HG02840 (cell line): ENCODE results near the gene MAN2B1.
"Not testable (repeated sequence)": the region's sequence is repeated elsewhere in the genome, so short reads cannot be mapped to it uniquely, and the experiment has no call there.

Experiments
- ATAC-seq: cut with Tn5 transposase; IDR thresholded peaks from one replicate; pipeline ENCODE4 v1.9.1; 2021; ENCODE audit warnings: mild to moderate bottlenecking, moderate library complexity, moderate number of reproducible peaks; ENCODE audit not compliant: unreplicated experiment, low FRiP score

Gene MAN2B1

DNA sequence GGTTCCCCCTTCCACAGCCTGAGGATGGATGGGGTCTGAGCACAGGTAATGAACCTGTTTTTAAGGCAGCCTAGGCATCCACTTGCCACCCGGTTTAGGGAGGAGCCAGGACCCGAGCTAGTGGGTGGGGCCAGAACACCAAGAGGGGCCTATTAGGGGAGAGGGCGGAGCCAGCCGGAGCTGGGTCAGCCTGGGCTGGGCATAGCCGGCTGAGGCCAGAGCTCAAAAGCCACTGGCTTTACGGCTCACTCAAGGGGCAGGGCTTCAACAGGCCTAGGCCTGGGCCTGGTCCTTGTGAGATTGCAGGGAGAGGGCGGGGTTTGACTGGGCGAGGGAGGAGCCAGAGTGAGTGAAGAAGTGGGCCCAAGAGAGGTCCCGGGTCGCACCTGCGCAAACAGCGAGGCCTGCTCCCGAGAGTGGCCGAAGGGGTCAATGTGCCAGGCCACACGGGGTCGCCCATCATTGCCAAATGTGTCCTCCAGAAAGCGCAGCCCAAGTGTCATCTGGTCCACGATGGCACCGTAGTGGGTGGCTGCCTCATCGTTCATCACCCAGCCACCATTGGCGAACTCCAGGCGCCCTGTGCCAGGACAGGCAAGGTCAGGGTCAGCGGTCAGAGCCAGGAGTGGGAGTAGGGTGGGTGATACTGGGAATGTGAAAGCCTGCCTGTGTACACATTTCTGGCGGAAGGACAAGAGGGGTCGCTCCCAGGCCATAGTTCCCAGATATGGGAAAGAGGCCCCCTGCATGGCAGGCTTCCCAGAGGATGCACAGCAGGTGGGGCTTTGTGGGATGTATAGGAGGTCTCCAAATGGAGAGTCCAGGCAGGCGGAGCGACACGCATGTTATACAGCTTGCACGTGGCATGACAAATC, 1.9 kb downstream of the MAN2B1 start:
- ATAC-seq: no peak

DNA sequence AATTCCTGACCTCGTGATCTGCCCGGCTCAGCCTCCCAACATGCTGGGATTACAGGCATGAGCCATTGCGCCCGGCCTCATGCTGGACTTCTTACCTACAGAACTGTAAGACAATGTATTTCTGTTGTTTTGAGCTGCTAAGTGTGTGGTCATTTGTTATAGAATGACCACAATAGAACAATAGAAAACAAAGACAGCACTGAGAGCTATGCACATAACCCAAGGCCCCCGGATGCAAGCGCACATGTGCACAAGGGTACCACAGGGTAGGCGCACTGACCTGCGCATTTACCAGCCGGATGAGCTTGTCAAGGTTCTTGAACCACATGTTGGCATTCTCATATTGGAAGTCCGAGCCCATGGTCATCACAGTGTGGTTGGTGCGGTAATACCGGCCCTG, 5.6 kb downstream of the MAN2B1 start:
- ATAC-seq: no peak

DNA sequence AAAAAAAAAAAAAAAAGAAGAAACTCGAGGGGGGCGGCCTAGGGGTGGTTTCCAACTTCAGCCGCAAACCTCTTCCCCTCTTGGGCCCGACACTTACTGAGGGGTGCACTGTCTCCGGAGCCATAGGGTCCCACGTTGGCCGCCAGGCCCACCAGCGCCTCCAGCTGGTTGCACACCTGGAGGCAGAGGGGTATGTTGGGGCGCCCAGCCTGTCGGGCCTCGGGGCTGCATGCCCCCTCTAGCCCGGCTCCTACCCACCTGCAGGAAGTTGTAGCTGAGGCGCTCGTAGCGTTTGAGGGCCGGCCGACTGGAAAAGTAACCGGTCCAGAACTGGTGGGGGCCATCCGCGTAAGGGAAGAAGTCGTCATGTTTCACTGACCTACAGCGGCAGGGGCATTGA, 8.6 kb downstream of the MAN2B1 start:
- ATAC-seq: no peak

DNA sequence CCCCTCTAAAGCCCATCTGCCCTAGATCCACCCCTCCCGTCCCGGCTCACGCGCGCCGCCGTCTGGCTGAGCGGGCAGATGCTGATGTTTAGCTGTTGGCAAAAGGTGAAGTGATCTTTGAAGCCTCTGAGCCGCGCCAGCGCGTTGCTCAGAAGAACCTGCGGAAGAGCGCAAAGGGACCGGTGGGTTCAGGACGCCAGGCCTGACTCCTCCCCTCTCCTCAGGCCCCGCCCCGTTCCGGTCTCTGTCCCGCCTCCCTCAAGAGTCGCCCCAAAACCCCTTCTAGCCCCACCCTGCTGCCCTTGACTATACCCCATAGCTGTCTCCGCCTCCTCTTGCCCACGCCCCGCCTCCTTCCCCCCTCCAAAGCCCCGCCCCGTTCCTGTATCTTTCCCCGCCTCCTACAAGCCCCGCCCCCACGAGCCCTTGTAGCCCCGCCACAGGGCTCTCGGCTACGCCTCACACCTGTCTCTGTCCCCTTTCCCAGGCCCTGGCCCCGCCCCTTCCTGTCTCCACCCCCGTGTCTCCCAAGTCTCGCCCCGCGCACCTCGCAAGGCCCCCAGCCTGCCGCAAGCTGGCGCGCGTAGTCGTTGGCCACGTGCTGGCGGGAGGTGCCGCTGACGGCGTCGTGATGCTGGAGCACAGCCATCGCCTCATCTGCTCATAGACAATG, 9.5 kb downstream of the MAN2B1 start:
- no peak for ATAC-seq

DNA sequence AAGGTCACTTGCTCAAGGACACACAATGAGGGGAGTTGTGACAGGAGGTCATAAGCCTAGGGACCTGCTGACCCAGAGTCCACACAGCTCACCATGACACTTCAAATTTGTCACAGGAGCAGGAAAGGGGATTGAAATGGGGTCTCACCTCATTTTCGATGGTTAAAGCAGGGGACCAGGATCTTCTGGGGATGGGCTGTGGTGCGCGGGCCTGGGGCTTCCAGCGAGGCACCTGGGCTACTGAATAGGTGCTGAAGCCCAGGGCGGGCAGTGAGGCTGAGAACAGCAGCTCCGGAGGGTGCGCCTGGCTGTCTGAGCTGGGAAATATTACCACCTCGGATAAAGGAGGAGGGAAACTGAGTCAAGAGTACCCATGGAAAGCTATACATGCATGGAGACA, 11.0 kb downstream of the MAN2B1 start:
- ATAC-seq: no peak

DNA sequence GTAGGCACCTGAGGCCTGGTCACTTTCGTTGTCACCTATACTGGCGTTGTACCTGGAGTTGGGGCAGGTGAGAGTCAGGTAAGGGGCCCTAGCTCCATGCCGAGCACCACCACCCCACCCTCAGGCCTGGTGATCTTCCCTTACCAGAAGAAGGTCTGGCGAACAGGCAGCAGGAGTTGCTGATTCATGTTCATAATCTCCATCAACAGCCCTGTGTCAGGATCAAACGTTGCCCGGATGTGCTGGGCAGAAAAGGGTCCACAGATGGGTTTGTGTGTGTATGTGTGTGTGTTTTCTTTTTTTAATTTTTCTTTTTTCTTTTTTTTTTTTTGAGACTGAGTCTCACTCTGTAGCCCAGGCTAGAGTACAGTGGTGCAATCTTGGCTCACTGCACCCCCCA, 14.3 kb downstream of the MAN2B1 start:
- no peak for ATAC-seq

DNA sequence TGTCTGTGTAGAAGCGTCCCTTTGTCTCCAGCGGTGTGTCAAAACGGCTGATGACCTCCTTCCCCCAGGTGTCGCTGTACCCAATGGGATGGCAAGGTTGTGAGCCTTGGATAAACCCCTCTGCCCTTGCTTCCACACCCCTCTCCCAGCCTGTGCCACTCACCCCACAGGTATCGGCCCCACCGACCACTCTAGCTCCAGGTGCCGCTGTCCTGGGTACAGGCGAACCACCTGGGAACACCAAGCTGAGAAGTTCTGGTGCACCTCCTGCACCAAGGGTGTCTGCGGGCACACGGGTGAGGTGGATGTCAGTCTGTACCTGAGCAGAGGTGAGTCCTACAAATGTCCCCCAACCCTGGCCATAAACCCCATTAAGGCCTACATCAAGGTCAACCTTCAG, 16.6 kb downstream of the MAN2B1 start:
- ATAC-seq: no peak

DNA sequence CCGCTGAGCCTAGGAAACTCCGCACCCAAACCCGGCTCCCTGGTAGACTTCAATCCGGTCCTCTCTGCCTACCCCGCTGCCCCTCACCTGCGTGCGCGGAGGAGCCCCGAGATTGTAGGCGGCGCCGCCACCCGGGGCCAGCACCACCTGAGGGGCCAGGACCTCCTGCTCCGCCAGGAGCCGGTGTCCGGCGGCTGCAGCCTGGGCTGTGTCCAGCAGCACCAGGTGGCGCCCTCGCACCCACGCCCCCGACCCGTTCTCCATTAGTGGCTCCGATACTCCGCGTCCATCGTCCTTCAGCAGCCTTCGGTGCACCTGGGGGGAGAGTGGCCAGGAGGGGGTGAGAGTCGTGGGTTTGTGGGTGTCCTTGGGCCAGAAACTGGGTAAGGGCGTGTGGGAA, 18.5 kb downstream of the MAN2B1 start:
- no peak for ATAC-seq

DNA sequence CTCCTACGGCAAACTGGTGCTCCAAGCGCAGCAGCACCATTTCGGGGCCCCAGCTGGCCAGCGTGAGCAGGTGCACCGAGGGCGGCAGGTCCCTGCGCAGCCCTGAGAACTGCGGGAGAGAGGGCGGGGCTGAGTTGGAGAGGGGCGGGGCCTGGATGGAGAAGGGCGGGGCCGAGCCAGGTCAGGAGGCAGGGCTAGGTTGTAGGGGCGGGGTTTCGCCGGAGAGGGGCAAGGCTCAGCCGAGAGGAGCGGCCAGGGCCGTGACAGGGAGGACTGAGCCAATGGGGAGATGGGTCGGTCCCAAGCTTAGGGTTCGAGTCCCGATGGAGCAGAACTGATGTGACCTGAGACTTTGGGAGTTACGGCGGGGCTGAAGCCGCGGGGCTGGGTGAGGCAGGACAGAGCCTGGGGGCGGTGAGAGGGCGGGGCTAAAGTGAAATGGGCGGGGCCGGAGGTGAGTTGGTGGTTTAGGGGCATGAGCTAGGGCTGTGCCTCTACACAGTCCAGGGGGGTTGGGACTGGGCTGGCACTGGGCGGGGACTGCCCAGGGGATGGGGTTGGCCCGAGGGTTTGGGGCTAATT, 19.0 kb downstream of the MAN2B1 start:
- no peak for ATAC-seq

DNA sequence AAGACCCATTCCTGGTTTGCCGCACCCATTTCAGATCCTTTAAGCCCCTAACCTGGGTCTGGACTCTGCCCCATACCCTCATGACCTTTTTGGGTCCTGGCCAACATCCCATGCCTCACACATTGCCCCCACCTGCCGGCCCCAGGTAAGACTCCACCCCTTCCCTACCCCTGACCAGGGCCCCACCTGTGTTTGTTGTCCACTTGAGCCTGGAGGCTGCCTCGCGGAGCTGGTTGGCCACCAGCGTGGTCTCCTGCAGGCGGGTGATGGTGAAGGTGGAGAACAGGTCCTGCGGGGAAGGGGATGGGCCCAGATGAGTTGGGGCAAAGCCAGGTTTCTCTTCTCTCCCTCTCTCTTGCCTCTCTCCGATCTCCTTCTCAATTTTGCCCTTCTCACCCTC, 19.5 kb downstream of the MAN2B1 start:
- no peak for ATAC-seq

DNA sequence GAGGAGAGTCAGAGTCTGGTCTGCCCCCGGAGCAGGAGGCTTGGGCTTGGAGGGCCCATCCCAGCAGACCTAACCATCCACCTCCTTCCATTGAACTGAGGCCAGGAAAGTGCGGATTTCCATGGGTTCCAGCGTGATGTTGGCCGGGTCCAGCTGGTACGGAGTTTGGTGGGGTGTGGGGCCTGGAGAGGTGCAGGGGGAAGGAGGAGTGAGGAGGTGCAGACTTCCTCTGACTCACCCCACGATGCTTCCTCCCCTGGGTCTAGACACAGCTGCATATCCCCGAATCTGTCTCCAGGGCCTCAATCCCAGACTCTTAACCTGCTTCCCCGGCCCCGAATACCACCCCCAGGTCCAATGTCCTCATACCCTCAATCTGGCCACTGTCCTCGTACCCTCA, 20.0 kb downstream of the MAN2B1 start:
- ATAC-seq: no peak

DNA sequence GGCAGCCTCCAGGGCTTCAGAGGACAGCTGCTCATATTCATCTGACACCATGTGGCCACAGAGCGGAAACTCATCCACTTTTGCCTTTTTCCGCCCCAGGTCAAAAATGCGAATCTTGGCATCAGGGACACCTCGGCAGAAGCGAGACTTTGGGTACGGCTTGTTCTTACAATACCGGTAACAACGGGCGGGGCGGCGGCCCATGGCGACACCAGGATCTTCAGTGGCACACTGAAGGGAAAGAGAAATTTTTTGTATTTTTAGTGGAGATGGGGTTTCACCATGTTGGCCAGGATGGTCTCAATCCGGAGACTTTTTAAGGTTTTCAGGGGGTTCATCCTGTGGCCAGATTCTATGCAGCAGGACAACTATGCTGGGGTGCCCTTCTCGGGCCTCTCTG, 22.8 kb downstream of the MAN2B1 start:
- not testable (repeated sequence) for ATAC-seq

DNA sequence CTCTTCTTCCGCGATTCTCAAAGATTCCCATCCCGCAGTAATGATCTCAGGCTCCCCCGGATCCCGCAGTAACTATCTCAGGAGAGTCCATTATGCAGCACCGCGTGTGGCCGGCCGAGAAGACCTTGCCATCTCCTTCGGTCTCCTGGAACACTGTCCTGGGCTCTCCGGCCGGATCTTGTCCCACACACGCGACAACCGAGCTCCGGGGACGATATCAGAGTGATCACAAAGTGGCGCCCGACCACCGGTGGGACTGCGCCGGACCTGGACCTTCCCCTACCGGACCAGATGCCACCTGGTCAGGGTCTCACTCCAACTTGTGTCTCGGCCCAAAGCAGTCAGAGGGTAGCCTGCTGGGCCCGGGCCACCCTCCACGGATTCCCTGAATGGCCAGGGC, 24.0 kb downstream of the MAN2B1 start:
- no peak for ATAC-seq

DNA sequence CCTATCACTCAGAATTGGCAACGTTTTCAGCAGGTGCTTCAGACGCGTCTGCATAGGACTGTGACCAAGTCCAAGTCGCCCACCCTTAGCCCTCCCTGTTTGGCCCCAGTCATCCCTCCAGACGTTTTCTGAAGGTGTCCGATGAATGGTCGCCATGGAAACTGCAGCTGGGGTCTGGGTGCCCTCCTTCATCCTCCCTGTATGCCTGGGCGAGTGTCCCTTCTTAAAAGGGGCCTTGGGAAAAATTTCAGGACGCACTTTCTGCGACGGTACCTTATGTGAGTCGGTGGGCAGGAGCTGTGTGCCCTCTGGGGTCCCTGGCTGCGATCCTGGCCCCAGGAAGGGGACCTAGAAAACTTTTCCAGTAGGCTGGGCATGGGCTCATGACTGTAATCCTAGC, 25.1 kb downstream of the MAN2B1 start:
- no peak for ATAC-seq

DNA sequence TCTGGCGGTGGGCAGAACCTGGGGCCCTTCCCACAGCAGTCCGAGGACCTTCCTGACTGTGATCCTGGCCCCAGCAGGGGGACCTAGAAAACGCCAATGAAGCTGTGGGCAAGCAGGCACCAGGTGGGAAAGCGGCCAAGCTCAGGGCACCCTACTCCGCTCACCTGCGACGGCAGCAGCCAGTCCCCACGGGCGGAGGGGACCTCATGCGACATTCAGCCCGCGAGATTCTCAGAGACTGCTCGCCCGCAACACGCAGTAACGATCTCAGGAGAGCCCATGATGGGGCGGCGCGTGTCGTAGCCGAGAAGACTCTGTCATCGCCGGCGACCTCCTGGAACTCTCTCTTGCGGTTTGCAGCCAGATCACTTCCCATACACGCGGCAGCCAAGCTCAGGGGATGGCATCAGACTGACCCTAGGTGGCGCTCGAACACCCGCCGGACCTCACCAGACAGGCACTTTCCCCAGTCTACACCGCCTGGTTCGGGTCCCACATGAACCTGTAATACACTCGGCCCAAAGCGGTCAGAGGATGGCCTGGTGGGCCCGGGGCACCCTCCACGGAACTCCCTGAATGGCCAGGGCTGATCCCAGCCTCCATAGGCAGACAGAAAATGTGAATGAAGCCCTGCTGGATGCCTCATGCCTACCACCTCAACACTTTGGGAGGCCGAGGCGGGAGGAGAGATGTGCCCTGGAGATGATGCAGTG, 26.5 kb downstream of the MAN2B1 start:
- no peak for ATAC-seq

DNA sequence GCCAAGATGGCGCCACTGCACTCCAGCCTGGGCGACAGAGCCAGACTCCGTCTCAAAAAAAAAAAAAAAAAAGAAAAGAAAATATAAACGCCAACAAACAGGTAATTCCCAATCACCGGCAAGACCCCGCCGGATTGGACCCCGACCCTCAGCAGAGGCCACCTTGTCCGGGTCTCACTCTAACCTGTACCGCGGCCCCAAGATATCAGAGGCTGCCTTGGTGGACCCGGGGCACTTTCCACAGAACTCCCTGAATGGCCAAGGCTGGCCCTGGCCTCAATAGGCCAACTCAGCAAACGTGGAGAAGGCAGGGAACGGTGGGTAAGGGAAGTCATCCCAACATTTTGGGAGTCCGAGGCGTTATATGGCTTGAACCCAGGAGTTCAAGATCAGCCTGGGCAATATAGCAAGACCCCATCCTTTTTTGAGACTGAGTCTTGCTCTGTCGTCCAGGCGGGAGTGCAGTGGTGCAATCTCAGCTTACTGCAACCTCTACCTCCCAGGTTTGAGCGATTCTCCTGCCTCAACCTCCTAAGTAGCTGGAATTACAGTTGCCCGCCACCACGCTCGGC, 27.8 kb downstream of the MAN2B1 start:
- no peak for ATAC-seq

DNA sequence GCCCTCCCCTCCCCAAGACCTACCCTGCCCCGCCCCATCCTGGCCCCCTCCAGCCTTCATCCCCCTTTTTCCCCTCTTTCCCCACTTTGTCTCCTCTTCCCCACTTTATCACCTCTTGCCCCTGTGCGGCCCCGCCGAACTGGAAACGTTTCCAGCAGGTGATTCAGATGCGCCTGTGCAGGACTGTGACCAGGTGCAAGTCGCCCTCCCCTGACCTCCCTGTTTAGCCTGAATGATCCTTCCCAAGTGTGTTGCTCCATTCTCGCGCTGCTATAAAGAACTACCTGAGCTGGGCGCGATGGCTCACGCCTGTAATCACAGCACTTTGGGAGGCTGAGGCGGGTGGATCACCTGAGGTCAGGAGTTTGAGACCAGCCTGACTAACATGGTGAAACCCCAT, 29.9 kb downstream of the MAN2B1 start:
- ATAC-seq: no peak

DNA sequence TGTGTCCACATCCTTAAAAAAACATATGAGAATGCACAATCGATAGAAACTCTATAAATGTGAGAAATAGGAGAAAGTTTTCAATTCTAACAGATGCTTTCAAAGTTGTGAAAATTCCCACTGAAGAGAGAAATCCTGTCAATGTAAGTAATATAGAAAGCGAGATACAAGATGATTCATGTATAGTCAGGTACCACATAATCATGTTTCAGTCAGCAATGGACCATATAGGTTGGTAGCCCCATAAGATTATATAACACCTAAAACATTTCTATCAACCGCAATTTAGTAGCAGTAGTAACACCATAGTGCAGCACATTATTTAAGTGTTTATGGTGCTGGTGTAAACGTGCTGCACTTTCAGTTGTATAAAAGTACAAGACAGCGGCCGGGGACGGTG, 37.3 kb downstream of the MAN2B1 start:
- ATAC-seq: no peak

DNA sequence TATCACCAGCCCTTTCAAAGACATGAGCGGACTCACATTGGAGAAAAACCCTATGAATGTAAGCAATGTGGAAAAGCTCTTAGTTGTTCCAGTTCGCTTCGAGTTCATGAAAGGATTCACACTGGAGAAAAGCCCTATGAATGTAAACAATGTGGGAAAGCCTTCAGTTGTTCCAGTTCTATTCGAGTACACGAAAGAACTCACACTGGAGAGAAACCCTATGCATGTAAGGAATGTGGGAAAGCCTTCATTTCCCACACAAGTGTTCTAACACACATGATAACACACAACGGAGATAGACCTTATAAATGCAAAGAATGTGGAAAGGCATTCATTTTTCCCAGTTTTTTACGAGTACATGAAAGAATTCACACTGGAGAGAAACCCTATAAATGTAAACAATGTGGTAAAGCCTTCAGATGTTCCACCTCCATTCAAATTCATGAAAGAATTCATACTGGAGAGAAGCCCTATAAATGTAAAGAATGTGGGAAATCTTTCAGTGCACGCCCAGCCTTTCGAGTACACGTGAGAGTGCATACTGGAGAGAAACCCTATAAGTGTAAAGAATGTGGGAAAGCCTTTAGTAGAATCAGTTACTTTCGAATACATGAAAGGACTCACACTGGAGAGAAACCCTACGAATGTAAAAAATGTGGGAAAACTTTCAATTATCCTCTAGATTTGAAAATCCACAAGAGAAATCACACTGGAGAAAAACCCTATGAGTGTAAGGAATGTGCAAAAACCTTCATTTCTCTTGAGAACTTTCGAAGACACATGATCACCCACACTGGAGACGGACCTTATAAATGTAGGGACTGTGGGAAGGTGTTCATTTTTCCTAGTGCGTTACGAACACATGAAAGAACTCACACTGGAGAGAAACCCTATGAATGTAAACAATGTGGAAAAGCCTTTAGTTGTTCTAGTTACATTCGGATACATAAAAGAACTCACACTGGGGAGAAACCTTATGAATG, 38.2 kb downstream of the MAN2B1 start:
- no peak for ATAC-seq

DNA sequence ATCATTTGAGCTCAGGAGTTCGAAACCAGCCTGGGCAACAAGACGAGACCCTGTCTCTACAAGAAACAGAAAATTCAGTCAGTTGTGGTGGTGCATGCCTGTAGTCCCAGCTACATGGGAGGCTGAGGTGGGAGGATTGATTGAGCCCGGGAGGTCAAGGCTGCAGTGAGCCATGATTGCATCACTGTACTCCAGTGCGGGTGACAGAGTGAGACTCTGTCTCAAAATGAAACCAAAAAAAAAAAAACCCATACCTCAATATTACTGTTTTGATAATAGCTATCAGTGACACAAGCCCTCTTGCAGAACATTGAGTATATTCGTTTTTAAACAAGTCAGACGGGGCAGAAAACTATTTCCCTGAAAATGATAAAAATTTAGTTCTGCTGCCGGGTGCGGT, 39.6 kb downstream of the MAN2B1 start:
- no peak for ATAC-seq
